ENCODE results near the gene ADAMTS7.
"Not testable (repeated sequence)": the region's sequence is repeated elsewhere in the genome, so short reads cannot be mapped to it uniquely, and the experiment has no call there.

Gene ADAMTS7

GRCh38 chr15:78719819-78720450 is 91.3 kb downstream of the ADAMTS7 start:
- not testable (repeated sequence) for DNase-seq (ENCODE audit: low read depth in 2 of 2)

DNA sequence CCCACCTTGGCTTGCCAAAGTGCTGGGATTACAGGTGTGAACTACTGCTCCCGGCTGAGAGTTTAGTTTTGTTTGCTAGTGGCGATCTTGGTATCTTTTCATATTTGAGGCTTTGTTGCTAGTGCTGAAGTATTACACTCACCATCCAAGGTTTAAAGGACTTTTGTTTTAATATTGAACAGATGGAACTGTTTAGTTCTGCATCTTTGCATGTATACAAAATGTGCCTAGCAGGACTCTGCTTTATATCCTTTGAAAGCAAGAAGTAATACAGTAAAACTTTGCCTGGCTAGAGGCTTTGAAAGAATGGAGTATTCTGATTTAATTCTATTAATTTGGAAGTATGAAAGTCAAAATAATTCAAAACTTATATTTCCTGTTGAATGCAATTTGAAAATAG is 92.4 kb downstream of the ADAMTS7 start:
- no peak for DNase-seq (ENCODE audit: low read depth in 2 of 2)

GRCh38 chr15:78717956-78718656 is 93.2 kb downstream of the ADAMTS7 start:
- no peak for DNase-seq (ENCODE audit: low read depth in 2 of 2)

DNA sequence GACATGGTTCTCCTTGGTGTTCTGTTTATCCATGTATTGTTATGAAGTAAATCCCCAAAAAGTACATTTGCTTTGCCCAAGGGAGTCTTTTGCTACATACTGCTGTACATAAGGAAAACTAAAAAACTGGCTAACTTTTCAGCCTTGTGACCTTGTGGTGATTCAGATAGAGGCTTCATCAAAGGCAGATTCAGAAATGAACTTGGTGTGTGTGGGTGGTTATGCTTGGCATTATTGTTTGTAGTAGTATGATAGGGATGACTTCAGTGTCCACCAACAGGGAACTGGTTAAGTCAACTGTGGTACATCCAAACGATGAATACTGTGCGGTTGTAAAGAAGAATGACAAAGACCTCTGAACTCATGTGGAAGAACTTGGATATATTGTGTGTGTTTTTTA is 94.6 kb downstream of the ADAMTS7 start:
- DNase-seq (ENCODE audit: low read depth in 2 of 2) = no peak

DNA sequence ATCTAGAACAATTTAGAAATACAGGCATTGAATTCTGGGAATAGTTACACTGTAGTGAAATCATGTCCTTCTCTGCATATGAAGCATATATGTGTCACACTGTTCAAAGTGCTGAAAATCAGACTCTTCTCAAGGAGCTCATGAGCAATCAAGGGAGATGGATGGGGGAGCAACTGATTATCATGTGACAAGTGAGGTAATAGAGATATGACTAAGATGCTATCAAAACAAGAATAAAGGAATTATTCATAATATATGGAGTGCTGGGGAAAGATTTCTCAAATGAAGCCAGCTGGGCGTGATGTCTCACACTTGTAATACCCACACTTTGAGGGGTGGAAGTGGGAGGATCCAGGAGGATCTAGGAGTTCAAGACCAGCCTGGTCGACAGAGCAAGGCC is 95.3 kb downstream of the ADAMTS7 start:
- DNase-seq (ENCODE audit: low read depth in 2 of 2) = no peak

DNA sequence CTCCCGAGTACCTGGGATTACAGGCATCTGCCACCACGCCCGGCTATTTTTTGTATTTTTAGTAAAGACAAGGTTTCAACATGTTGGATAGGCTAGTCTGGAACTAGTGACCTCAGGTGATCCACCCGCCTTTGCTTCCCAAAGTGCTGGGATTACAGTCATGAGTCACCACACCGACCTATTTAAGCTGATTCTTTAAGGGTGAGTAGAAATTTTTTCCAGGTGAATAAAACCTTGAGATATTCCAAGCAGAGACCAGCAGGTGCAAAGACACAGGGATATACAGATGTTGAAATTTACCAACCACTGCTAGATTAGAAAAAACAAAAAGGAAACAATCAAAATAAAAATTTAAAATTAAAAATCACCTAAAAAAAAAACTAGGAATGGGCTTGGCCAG is 95.8 kb downstream of the ADAMTS7 start:
- DNase-seq (ENCODE audit: low read depth in 2 of 2) = no peak

DNA sequence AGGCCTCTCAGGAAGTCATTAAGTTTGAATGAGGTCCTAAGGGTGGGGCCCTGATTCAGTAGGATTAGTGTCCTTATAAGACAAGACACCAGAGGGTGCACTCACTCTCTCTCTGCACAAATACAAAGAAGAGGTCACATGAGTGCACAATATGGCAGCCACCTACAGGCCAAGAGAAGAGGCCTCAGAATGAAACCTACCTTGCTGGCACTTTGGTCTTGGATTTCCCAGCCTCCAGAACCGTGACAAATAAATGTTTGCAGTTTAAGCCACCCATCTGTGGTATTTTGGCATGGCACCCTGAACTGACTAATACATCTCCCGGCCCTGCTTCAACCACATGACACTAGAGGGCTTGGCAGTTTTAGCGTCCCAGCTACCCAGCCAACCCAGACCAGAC is 96.4 kb downstream of the ADAMTS7 start:
- no peak for DNase-seq (ENCODE audit: low read depth in 2 of 2)

DNA sequence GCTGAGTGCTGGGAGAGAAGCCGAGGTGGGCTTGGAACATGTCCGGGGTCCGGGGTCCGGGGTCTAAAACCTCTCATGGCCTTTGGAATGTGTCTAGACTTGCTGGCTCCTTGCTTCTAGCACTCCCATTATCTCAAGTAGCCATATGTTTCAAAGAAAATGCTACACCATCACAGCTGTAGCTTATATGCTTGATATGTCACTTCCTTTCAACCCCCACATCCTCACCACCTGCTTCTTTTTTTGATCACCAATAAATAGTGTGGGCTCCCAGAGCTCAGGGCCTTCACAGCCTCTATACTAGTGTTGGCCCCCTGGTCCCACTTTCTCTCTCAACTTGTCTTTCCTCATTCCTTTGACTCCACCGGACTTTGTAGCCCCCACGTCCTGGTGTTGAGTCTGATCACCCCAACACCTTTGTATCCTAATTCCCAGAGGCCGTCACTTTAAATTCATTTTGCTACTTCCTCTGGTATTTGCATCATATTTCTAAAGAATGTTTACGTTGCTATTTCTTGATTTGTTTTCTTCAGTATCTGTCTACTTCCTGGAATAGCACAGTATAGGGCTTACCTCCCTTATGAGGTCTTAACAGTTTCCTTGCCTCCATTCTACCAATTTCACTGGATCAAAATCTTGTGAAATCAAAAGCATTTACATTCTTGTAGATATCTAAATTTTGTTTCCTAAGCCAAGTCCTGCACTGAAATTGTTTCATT is 98.3 kb downstream of the ADAMTS7 start:
- DNase-seq (ENCODE audit: low read depth in 2 of 2) = no peak

DNA sequence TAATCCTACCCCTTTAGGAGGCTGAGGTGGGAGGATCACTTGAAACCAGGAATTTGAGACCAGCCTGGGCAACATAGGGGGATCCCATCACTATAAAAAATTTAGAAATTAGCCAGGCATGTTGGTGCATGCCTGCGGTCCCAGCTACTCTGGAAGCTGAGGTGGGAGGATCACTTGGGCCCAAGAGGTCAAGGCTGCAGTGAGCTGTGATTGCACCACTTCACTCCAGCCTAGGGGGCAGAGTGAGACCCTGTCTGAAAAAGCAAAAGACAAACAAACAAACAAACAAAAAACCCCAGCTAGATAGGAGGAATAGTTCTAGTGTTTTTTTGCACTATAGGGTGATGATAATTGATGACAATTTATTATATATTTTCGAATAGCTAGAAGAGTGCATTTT is 99.6 kb downstream of the ADAMTS7 start:
- DNase-seq (ENCODE audit: low read depth in 2 of 2) = no peak

- peak; percentile 52 to 55 for DNase-seq (ENCODE audit: low read depth in 2 of 2)
Observed at GRCh38 chr15:78709263-78709882, 101.9 kb downstream of the ADAMTS7 start.

All from activated CD4-positive, alpha-beta T cell treated with anti-CD3 and anti-CD28 coated beads for 24 hours (primary cell).